ENCODE measurements around the gene ASB3.

The ASB3 gene

DNA sequence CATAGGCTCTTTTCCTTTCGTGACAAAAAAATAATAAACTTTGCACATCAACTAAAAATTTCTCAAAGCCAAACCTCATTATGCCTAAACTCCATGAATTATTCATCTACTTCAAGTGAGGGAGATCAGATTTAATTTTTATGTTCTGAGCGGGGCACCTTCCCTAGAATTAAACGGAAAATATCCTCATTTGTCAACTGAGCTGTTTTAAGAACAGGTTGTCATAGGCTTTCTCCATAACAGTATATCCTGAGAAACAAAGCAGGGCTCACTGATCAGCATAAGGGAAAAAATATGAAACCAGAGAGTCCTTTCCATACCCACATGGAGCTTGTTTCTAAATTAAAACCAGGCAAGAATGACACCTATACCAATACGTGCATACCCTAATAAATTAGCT is 150.6 kb downstream of the ASB3 start:
- TF ChIP-seq, protein P1, sequence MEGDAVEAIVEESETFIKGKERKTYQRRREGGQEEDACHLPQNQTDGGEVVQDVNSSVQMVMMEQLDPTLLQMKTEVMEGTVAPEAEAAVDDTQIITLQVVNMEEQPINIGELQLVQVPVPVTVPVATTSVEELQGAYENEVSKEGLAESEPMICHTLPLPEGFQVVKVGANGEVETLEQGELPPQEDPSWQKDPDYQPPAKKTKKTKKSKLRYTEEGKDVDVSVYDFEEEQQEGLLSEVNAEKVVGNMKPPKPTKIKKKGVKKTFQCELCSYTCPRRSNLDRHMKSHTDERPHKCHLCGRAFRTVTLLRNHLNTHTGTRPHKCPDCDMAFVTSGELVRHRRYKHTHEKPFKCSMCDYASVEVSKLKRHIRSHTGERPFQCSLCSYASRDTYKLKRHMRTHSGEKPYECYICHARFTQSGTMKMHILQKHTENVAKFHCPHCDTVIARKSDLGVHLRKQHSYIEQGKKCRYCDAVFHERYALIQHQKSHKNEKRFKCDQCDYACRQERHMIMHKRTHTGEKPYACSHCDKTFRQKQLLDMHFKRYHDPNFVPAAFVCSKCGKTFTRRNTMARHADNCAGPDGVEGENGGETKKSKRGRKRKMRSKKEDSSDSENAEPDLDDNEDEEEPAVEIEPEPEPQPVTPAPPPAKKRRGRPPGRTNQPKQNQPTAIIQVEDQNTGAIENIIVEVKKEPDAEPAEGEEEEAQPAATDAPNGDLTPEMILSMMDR (IDR thresholded peaks at IDR 0.05; ENCODE audit: low read depth, low read length, missing control alignments), result no peak
- Histone ChIP-seq H3K4me3 (ENCODE audit: low read depth, low read length) (no peak overlapping the region), H3K27ac (no peak overlapping the region), H3K36me3 (replicated peaks) (no peaks in the 10 kb centered on the region), H3K27me3 (replicated peaks) (no peaks in the 10 kb centered on the region)
- in situ Hi-C loops (cut with HindIII; ENCODE audit: low pct_ligation_motif_present, low sequenced_read_pairs), result no loop called here
- no peak for DNase-seq

DNA sequence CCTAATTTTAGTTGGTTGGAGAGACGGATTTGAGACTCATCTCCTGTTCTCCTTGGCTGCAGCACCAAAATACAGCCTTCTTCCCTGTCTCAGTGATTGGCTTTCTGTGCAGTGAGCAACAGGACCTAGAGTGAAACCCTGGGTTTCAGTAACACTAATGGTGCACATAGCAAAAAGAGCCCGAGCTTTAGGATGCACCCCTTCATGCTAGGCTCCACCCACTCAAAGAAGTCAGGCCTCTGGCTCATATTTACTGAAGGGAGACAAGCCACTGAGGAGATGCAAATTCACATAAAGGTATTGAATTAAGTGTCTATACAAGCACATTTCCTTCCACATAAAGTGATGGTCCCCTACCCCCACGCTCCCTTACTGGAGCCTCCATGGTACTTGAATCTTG is 151.1 kb downstream of the ASB3 start:
- no peak for DNase-seq
- no peaks in the 10 kb centered on the region for H3K36me3 ChIP-seq (replicated peaks)
- no peaks in the 10 kb centered on the region for H3K27me3 ChIP-seq (replicated peaks)
- H3K4me3 ChIP-seq (ENCODE audit: low read depth, low read length), result no peak overlapping the region
- no peak overlapping the region for H3K27ac ChIP-seq
- in situ Hi-C loops (cut with HindIII; ENCODE audit: low pct_ligation_motif_present, low sequenced_read_pairs), result no loop called here
- TF ChIP-seq, protein P1 (IDR thresholded peaks at IDR 0.05; ENCODE audit: low read depth, low read length, missing control alignments), result no peak

DNA sequence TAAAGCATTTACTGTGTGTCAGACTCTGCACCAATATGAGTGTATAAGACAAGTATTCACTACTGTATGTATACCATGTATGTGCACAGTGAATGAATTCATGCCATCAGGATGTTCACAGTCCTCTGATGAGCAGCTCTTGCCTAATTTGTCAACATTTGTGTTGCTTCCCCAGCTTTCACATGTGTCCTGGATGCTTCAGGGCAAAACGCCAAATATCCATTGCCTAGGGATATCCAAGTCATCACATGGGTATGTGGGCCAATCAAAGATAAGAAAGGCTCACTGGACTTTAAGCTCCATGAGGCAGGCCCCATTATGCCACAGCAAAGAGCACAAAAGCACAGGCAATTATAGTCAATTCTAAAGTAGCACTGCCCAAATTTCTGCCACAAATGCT is 153.3 kb downstream of the ASB3 start:
- TF ChIP-seq, protein P1 (IDR thresholded peaks at IDR 0.05; ENCODE audit: low read depth, low read length, missing control alignments), result no peak
- DNase-seq, result peak; percentile 44
- Histone ChIP-seq H3K4me3 (ENCODE audit: low read depth, low read length) (no peak overlapping the region), H3K36me3 (replicated peaks) (no peaks in the 10 kb centered on the region), H3K27me3 (replicated peaks) (no peaks in the 10 kb centered on the region), H3K27ac (no peak overlapping the region)
- in situ Hi-C loops (cut with HindIII; ENCODE audit: low pct_ligation_motif_present, low sequenced_read_pairs), result no loop called here

DNA sequence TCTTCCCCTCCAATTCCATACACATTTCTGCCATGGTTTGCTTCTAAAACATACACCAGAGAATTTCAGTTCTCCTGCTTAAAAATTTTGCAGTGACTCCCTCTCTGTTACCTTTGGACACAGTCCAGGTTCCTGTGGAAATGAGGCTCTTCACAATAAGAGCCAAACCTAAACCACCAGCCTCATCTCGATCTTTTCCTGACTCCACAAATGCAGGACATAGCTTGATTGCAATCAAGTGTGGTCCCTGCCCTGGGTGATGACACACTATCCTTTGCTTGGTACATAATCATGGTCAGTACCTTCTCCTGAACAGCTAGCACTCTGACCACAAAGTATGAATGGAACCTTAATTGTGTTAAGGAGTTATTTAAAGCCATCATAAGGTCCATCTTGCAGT is 154.0 kb downstream of the ASB3 start:
- peak; percentile 73 for DNase-seq
- Histone ChIP-seq H3K27me3 (replicated peaks) (no peaks in the 10 kb centered on the region), H3K27ac (no peak overlapping the region), H3K4me3 (ENCODE audit: low read depth, low read length) (no peak overlapping the region), H3K36me3 (replicated peaks) (no peaks in the 10 kb centered on the region)
- TF ChIP-seq, protein P1 (IDR thresholded peaks at IDR 0.05; ENCODE audit: low read depth, low read length, missing control alignments), result no peak
- in situ Hi-C loops (cut with HindIII; ENCODE audit: low pct_ligation_motif_present, low sequenced_read_pairs), result no loop called here

DNA sequence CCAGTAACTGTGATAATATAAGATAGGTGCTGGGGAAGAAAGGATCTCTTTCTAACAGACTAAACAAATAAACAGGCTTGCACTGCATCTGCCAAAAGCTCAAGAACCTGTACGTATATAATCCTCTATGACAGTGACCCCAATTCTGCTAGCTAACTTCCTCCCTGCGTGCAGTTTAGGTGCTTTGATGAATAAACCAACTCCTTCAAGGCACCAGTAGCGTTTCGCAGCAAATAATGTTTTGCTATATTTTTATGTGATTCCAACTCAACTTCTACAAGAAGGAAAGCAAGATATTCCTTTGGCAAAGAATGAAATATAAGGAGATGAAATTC is 154.7 kb downstream of the ASB3 start:
- no peak overlapping the region for H3K4me3 ChIP-seq (ENCODE audit: low read depth, low read length)
- TF ChIP-seq, protein P1 (IDR thresholded peaks at IDR 0.05; ENCODE audit: low read depth, low read length, missing control alignments), result no peak
- no peaks in the 10 kb centered on the region for H3K36me3 ChIP-seq (replicated peaks)
- in situ Hi-C loops (cut with HindIII; ENCODE audit: low pct_ligation_motif_present, low sequenced_read_pairs), result no loop called here
- no peak for DNase-seq
- H3K27ac ChIP-seq, result no peak overlapping the region
- H3K27me3 ChIP-seq (replicated peaks), result no peaks in the 10 kb centered on the region

DNA sequence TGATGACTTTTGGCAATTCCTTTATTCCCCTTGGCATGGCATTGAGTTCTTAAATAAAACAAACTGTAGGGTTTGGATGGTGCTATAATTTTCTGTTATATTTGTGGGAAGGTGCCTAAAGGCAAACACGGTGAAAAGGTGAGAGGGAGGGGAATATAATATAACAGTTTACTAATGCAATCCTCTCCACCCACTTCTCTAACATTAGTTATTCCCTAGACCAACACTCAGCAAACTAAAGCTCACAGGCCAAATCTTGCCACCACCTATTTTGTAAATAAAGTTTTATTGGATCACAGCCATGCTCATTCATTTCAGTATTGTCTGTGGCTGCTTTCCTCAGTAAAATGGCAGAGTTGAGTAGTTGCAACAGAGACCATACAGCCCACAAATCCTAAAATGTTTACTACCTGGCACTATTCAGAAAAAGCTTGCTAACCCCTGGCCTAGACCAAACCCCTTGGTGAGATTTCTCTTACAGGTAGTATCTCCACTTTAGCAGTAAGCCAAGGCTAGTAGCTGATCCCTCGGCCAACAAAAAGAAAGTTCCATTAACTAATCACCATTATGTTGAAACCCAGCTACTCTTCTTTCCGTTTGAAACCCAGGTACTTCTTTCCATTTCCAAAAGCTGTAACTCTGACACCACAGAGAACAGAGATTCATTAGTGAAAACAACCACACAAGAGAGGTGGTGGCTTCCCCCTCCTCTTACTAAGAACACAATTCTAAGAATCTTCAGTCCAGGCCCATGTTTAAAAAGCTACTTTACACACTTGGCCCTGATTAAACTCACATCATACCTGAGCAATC is 155.2 kb downstream of the ASB3 start:
- no peaks in the 10 kb centered on the region for H3K27me3 ChIP-seq (replicated peaks)
- no peak overlapping the region for H3K27ac ChIP-seq

More for the DNA sequence above, 155.2 kb downstream of the ASB3 start:
- Histone ChIP-seq H3K4me3 (ENCODE audit: low read depth, low read length) (no peak overlapping the region), H3K36me3 (replicated peaks) (no peaks in the 10 kb centered on the region)
- TF ChIP-seq, protein P1 (IDR thresholded peaks at IDR 0.05; ENCODE audit: low read depth, low read length, missing control alignments), result no peak
- DNase-seq, result no peak
- in situ Hi-C loops (cut with HindIII; ENCODE audit: low pct_ligation_motif_present, low sequenced_read_pairs), result no loop called here

All from brain microvascular endothelial cell (primary cell).